Activated CD4-positive, alpha-beta T cell treated with anti-CD3 and anti-CD28 coated beads for 48 hours (primary cell): ENCODE data around the gene BMP3.
"Not testable (repeated sequence)": the region's sequence is repeated elsewhere in the genome, so short reads cannot be mapped to it uniquely, and the experiment has no call there.

Experiments used
- DNase-seq: peaks from one replicate; pipeline ENCODE4 v3.0.0-alpha.2; 2020

Gene BMP3

GRCh38 chr4:81030061-81030980 lies at the start of gene BMP3:
Gene BMP3 (plus strand): TSS chr4:81030708. CDS start chr4:81031285, 577 bp downstream.
- DNase-seq: peak; percentile 8

GRCh38 chr4:80986011-80986410 lies 44.5 kb upstream of the BMP3 start:
- no peak for DNase-seq

GRCh38 chr4:80989921-80990544 lies 40.5 kb upstream of the BMP3 start:
- DNase-seq: no peak

- no peak for DNase-seq
Observed at GRCh38 chr4:80990851-80991250, 39.7 kb upstream of the BMP3 start.

- no peak for DNase-seq
Observed at GRCh38 chr4:80999943-81000342, 30.6 kb upstream of the BMP3 start.

- DNase-seq: no peak
Observed at GRCh38 chr4:81003597-81004111, 26.9 kb upstream of the BMP3 start.

GRCh38 chr4:81007417-81007816 lies 23.1 kb upstream of the BMP3 start:
- DNase-seq: no peak

- not testable (repeated sequence) for DNase-seq
Observed at GRCh38 chr4:81016566-81016965, 13.9 kb upstream of the BMP3 start.

GRCh38 chr4:81019006-81019405 lies 11.5 kb upstream of the BMP3 start:
- DNase-seq: no peak

GRCh38 chr4:81021142-81021944 lies 9.2 kb upstream of the BMP3 start:
- no peak for DNase-seq

- no peak for DNase-seq
Observed at GRCh38 chr4:81021981-81022380, 8.5 kb upstream of the BMP3 start.

GRCh38 chr4:81023484-81023883 lies 7.0 kb upstream of the BMP3 start:
- no peak for DNase-seq

- DNase-seq: peak; percentile 9
Observed at GRCh38 chr4:81030981-81031791, 678 bp downstream of the BMP3 start.

- no peak for DNase-seq
Observed at GRCh38 chr4:81031796-81032551, 1.5 kb downstream of the BMP3 start.

- no peak for DNase-seq
Observed at GRCh38 chr4:81032771-81033684, 2.5 kb downstream of the BMP3 start.

- no peak for DNase-seq
Observed at GRCh38 chr4:81038636-81039350, 8.3 kb downstream of the BMP3 start.

- no peak for DNase-seq
Observed at GRCh38 chr4:81039351-81039972, 9.0 kb downstream of the BMP3 start.

- no peak for DNase-seq
Observed at GRCh38 chr4:81040012-81040659, 9.6 kb downstream of the BMP3 start.
